ENCODE results near the gene AOAH. TPM values are rescaled to one million over a fixed set of nuclear protein-coding genes. Genes with fewer than 3 reads are reported as not detected.

The AOAH gene
- total RNA-seq, 1 experiment from 2014 or later = not detected

DNA sequence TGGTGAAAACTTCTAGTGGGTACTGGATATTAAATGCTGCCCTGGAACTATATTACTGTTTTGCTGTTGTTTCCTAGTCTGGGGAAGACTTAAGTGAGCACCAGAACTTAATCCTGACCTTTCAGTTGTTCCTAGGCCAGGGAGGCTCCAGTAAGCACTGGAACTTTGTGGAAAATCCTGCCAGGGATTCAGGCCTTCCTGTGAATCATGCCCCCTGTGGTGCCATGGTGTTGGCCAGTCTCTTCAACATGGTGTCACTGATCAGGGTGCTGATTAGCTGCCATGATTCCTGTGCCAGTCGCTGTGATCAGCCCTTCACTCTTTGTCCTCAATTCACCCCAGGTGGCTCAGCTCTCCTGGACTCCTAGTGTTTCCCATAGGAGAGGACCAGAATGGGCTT, 8.5 kb upstream of the AOAH start:
- no TSS peak for BruUV-seq (replicated peaks)
- Mint-ChIP-seq H3K27ac (ENCODE audit: low read depth, unreplicated experiment) (no peak overlapping the region), H3K4me3 (ENCODE audit: unreplicated experiment) (no peak overlapping the region), H3K36me3 (ENCODE audit: insufficient read depth, unreplicated experiment) (peaks cover 6% of the 10 kb centered on the region), H3K27me3 (ENCODE audit: insufficient read depth, unreplicated experiment) (no peaks in the 10 kb centered on the region), H3K9me3 (ENCODE audit: unreplicated experiment) (no peaks in the 10 kb centered on the region), H3K4me1 (ENCODE audit: insufficient read depth, unreplicated experiment) (no peaks in the 10 kb centered on the region)
- TF ChIP-seq, protein P1, sequence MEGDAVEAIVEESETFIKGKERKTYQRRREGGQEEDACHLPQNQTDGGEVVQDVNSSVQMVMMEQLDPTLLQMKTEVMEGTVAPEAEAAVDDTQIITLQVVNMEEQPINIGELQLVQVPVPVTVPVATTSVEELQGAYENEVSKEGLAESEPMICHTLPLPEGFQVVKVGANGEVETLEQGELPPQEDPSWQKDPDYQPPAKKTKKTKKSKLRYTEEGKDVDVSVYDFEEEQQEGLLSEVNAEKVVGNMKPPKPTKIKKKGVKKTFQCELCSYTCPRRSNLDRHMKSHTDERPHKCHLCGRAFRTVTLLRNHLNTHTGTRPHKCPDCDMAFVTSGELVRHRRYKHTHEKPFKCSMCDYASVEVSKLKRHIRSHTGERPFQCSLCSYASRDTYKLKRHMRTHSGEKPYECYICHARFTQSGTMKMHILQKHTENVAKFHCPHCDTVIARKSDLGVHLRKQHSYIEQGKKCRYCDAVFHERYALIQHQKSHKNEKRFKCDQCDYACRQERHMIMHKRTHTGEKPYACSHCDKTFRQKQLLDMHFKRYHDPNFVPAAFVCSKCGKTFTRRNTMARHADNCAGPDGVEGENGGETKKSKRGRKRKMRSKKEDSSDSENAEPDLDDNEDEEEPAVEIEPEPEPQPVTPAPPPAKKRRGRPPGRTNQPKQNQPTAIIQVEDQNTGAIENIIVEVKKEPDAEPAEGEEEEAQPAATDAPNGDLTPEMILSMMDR (IDR thresholded peaks at IDR 0.05; ENCODE audit: unreplicated experiment) = no peak
- intact Hi-C loops (cut with micrococcal nuclease) = no loop called here
- no peak for DNase-seq (ENCODE audit: unreplicated experiment)
- POLR2A ChIA-PET = interaction anchor here (0.9 kb wide), 1 partner anchor 26 kb away, joined by 5 read pairs; no protein-coding TSS in a partner anchor
- CTCF ChIA-PET = no interaction called here

DNA sequence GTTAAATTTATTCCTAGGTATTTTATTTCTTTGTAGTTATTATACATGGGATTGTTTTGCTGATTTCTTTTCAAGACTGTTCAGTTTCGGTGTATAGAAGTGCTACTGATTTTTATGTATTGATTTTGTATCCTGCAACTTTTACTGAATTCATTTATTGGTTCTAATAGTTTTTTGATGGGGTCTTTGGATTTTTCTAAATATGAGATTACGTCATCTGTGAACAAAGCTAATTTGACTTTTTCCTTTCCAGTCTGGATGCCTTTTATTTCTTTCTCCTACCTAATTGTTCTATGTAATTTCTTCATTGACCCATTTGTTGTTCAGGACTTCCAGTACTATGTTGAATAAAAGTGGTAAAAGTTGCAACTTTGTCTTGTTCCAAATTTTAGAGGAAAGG, 5.8 kb upstream of the AOAH start:
- Mint-ChIP-seq H3K4me3 (ENCODE audit: unreplicated experiment) (no peak overlapping the region), H3K9me3 (ENCODE audit: unreplicated experiment) (no peaks in the 10 kb centered on the region), H3K27ac (ENCODE audit: low read depth, unreplicated experiment) (no peak overlapping the region), H3K4me1 (ENCODE audit: insufficient read depth, unreplicated experiment) (no peaks in the 10 kb centered on the region), H3K36me3 (ENCODE audit: insufficient read depth, unreplicated experiment) (peaks cover 6% of the 10 kb centered on the region), H3K27me3 (ENCODE audit: insufficient read depth, unreplicated experiment) (no peaks in the 10 kb centered on the region)
- ChIA-PET POLR2A (no interaction called here), CTCF (no interaction called here)
- intact Hi-C loops (cut with micrococcal nuclease) = no loop called here
- DNase-seq (ENCODE audit: unreplicated experiment) = no peak
- TF ChIP-seq, protein P1 (IDR thresholded peaks at IDR 0.05; ENCODE audit: unreplicated experiment) = no peak
- no TSS peak for BruUV-seq (replicated peaks)

DNA sequence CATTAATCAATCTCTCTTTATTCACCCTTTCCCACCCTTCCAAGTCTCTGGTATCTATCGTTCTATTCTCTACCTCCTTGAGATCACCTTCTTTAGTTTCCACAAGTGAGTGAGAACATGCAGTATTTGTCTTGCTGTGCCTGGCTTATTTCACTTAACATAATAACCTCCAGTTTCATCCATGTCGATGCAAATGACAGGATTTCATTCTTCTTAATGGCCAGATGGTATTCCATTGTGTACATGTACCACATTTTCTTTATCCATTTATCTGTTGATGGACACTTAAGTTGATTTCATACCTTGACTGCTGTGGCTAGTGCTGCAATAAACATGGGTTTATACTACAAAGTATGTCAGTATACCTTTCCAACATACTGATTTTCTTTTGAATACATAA, 3.8 kb upstream of the AOAH start:
- ChIA-PET POLR2A (no interaction called here), CTCF (no interaction called here)
- Mint-ChIP-seq H3K27me3 (ENCODE audit: insufficient read depth, unreplicated experiment) (no peaks in the 10 kb centered on the region), H3K4me1 (ENCODE audit: insufficient read depth, unreplicated experiment) (no peaks in the 10 kb centered on the region), H3K36me3 (ENCODE audit: insufficient read depth, unreplicated experiment) (peaks cover 6% of the 10 kb centered on the region), H3K27ac (ENCODE audit: low read depth, unreplicated experiment) (no peak overlapping the region), H3K9me3 (ENCODE audit: unreplicated experiment) (no peaks in the 10 kb centered on the region), H3K4me3 (ENCODE audit: unreplicated experiment) (no peak overlapping the region)
- no peak for DNase-seq (ENCODE audit: unreplicated experiment)
- TF ChIP-seq, protein P1 (IDR thresholded peaks at IDR 0.05; ENCODE audit: unreplicated experiment) = no peak
- no TSS peak for BruUV-seq (replicated peaks)
- intact Hi-C loops (cut with micrococcal nuclease) = no loop called here

DNA sequence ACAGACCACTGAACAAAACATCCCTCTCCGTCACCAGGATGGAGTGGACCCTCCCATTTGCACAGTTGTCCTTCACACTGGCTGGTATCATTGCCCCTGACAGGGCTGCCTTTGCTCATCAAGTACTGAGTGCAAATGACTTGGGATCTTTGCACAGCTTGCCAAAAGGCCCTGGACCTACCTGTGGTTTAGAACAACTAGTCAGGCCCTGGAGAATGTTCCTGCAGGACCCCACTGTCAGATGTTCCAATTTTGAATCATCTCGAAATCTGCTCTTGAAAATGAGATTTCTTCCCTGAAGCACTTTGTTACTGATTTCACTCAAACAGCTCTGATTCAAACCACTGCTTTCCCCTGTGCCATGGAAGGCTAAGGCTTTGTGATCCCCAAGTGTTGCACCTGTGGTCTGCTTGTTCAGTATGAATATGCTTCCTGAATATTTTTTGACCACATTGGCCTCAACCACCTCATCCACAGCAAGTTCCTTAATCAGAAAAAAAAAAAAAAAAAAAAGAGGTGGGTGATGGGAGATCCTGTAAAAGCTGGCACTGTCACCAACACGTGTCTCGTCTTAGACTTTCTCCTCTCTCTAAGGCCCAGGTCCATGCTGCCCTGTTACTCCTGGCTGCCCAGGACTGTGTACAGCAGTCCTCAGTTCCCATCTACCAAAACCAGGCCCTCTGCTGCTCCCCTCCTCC, 2.7 kb upstream of the AOAH start:
- intact Hi-C loops (cut with micrococcal nuclease) = no loop called here
- H3K9me3 Mint-ChIP-seq (ENCODE audit: unreplicated experiment) = no peaks in the 10 kb centered on the region
- POLR2A ChIA-PET = interaction anchor here (1.3 kb wide), 1 partner anchor 8 kb away, joined by 3 read pairs; no protein-coding TSS in a partner anchor
- H3K4me3 Mint-ChIP-seq (ENCODE audit: unreplicated experiment) = no peak overlapping the region
- H3K36me3 Mint-ChIP-seq (ENCODE audit: insufficient read depth, unreplicated experiment) = peaks cover 5% of the 10 kb centered on the region
- H3K27ac Mint-ChIP-seq (ENCODE audit: low read depth, unreplicated experiment) = no peak overlapping the region
- H3K4me1 Mint-ChIP-seq (ENCODE audit: insufficient read depth, unreplicated experiment) = no peaks in the 10 kb centered on the region
- TF ChIP-seq, protein P1 (IDR thresholded peaks at IDR 0.05; ENCODE audit: unreplicated experiment) = no peak
- CTCF ChIA-PET = interaction anchor here (0.7 kb wide), 1 partner anchor 1651 kb away, joined by 3 read pairs; no protein-coding TSS in a partner anchor
- DNase-seq (ENCODE audit: unreplicated experiment) = no peak
- H3K27me3 Mint-ChIP-seq (ENCODE audit: insufficient read depth, unreplicated experiment) = no peaks in the 10 kb centered on the region
- no TSS peak for BruUV-seq (replicated peaks)
